Activated T-helper 17 cell treated with anti-CD3 and anti-CD28 coated beads, Interleukin-2, amount 50 U/mL, for 72 hours (primary cell): Measurements from ENCODE around the gene RDX. TPM values are rescaled to one million over a fixed set of nuclear protein-coding genes. Genes with fewer than 3 reads are reported as not detected.
A peak's percentile ranks its signal among the peaks of the same experiment; 100 is the strongest.
"Not testable (repeated sequence)": the region's sequence is repeated elsewhere in the genome, so short reads cannot be mapped to it uniquely, and the experiment has no call there.

Source experiments
- ATAC-seq: fragments of 150-1000 bp; cut with Tn5 transposase; replicated peaks from 2 replicates; pipeline ENCODE4 v1.10.0; 2021; ENCODE audit warnings: mild to moderate bottlenecking, moderate library complexity
- H3K27ac Mint-ChIP-seq: one replicate; pipeline ENCODE4 v1.8.0; 2022; ENCODE audit warnings: mixed read lengths
- H3K27me3 Mint-ChIP-seq: one replicate; pipeline ENCODE4 v1.8.0; 2022; ENCODE audit warnings: mixed read lengths
- H3K36me3 Mint-ChIP-seq: one replicate; pipeline ENCODE4 v1.8.0; 2022; ENCODE audit warnings: low read depth, mild to moderate bottlenecking, mixed read lengths
- H3K4me1 Mint-ChIP-seq: one replicate; pipeline ENCODE4 v1.8.0; 2022; ENCODE audit warnings: mixed read lengths
- H3K4me3 Mint-ChIP-seq: one replicate; pipeline ENCODE4 v1.8.0; 2022; ENCODE audit warnings: mild to moderate bottlenecking, mixed read lengths
- H3K9me3 Mint-ChIP-seq: one replicate; pipeline ENCODE4 v1.8.0; 2022; ENCODE audit warnings: mixed read lengths
- total RNA-seq, 2 donors: library from RNA; stranded (reverse); gene quantifications; one replicate each; pipeline ENCODE4 v1.2.3, GENCODE V29; 2022

The RDX gene
- total RNA-seq, 2 donors from 2014 or later = 83.2 to 95.6 TPM

DNA sequence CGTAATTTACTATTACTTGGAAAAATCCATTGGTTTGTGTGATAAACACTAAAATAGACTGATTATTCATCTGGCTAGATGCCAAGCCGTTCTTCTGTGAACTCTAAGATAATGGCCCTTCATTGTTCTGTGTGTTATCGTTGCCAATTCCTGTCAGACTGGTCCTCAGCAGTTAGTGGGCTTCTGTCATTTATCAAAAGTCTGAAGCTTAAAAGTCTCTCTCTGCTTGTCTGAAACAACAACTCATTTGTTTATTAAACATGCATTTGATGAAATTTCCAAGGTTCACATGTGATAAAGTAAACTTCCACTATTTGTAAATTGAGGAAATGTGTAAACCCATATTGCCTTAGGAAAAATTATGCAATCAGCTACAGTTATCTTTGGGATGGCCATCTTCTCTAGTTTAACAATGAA, 21.1 kb upstream of the RDX start:
- Mint-ChIP-seq H3K27ac (no peak overlapping the region), H3K4me1 (no peaks in the 10 kb centered on the region), H3K36me3 (no peaks in the 10 kb centered on the region), H3K27me3 (no peaks in the 10 kb centered on the region), H3K4me3 (no peak overlapping the region), H3K9me3 (no peaks in the 10 kb centered on the region)
- no peak for ATAC-seq

DNA sequence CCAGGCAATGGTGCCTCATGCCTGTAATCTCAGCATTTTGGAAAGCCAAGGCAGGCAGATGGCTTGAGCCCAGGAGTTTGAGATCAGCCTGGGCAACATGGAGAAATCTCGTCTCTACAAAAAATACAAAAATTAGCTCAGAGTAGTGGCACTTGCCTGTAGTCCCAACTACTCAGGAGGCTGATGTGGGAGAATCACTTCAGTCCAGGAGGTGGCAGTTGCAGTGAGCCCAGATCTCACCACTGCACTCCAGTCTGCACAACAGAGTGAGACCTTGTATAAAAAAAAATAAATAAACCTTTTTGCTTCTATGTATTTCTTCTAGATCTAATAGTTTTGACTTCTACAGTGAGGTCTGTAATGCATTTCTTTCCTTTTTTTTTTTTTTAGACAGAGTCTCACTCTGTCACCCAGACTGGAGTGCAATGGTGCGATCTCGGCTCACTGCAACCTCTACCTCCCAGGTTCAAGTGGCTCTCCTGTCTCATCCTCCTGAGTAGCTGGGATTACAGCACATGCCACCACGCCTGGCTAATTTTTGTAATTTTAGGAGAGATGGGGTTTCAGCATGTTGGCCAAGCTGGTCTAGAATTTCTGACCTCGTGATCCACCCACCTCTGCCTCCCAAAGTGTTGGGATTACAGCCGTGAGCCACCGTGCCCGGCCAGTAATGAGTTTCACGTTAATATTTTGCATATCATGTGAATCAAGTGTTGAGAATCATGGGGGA, 18.1 kb upstream of the RDX start:
- ATAC-seq = no peak
- H3K27ac Mint-ChIP-seq = no peak overlapping the region
- no peaks in the 10 kb centered on the region for H3K27me3 Mint-ChIP-seq
- H3K4me3 Mint-ChIP-seq = no peak overlapping the region
- H3K36me3 Mint-ChIP-seq = no peaks in the 10 kb centered on the region
- peaks cover 15% of the 10 kb centered on the region for H3K4me1 Mint-ChIP-seq
- no peaks in the 10 kb centered on the region for H3K9me3 Mint-ChIP-seq

DNA sequence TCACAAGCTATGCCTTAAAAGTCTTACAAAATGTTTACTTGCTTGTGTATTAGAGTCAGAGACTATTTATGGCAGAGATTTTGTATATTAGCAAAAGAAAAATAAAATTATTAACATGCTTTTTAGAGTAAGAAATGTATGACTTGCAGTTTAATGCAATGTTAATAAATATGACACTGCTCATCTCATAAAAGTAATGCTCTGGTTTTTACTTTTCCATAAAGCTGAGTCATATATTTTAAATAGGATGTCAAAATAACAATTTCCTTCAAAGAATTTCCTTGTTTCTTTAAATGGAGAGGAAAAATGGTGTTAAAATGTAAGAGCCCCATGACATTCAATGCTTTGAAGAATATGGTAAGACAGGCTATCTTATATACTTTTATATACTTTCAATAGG, 16.3 kb upstream of the RDX start:
- Mint-ChIP-seq H3K4me3 (peak overlapping the region; percentile 58), H3K27ac (peak overlapping the region; percentile 92), H3K36me3 (no peaks in the 10 kb centered on the region), H3K4me1 (peaks cover 15% of the 10 kb centered on the region), H3K9me3 (no peaks in the 10 kb centered on the region), H3K27me3 (no peaks in the 10 kb centered on the region)
- ATAC-seq = no peak

DNA sequence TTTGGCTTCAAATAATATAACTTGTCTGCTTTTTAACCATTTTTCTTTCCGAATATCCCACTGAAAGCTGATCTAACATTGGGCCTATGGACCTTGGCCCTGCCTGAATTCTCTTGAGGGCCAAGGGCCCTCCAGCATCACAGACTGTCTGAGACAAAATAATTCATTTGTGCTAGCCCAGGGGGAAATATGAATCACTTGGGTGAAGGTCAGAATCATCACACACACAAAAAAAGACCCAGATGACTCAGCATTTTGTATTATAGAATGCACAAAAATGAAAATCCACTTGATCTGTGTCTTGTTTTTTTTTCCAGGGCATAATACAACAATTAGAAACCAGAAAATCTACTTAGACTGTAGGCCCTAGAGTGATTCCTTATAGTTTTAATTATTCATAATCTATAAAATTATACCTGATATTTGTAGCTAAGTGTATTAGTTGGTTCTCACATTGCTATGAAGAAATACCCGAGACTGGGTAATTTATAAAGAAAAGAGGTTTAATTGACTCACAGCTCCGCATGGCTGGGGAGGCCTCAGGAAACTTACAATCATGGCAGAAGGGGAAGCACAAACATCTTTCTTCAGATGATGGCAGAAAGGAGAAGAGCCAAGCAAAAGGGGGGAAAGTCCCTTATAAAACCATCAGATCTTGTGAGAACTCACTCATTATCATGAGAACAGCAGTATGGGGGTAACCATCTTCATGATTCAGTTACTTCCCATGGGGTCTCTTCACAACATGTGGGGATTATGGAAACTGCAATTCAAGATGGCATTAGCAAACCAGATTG, 15.6 kb upstream of the RDX start:
- peak overlapping the region; percentile 58 for H3K4me3 Mint-ChIP-seq
- ATAC-seq = peak; percentile 92
- H3K27ac Mint-ChIP-seq = peak overlapping the region; percentile 92
- no peaks in the 10 kb centered on the region for H3K36me3 Mint-ChIP-seq
- H3K4me1 Mint-ChIP-seq = peaks cover 15% of the 10 kb centered on the region
- H3K27me3 Mint-ChIP-seq = no peaks in the 10 kb centered on the region
- H3K9me3 Mint-ChIP-seq = no peaks in the 10 kb centered on the region

DNA sequence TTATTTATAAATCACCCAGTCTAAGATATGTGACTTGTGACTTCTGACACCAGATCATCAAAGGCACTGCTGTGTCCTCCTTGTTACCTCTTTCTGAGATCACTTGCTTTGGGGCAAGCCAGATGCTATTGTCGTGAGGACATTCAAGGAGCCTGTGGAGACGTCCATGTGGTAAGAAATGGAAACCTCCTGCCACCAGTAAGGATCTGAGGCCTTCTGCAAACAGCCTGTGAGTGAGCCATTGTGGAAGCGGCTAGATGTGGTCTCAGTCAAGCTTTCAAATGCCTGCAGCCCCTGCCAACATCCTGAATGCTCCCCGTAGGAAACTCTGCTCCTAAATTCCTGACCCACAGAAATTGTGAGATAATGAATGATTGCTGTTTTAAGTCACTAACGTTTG, 11.7 kb upstream of the RDX start:
- Mint-ChIP-seq H3K36me3 (no peaks in the 10 kb centered on the region), H3K9me3 (no peaks in the 10 kb centered on the region), H3K27me3 (no peaks in the 10 kb centered on the region), H3K27ac (no peak overlapping the region), H3K4me3 (no peak overlapping the region), H3K4me1 (peaks cover 15% of the 10 kb centered on the region)
- no peak for ATAC-seq

DNA sequence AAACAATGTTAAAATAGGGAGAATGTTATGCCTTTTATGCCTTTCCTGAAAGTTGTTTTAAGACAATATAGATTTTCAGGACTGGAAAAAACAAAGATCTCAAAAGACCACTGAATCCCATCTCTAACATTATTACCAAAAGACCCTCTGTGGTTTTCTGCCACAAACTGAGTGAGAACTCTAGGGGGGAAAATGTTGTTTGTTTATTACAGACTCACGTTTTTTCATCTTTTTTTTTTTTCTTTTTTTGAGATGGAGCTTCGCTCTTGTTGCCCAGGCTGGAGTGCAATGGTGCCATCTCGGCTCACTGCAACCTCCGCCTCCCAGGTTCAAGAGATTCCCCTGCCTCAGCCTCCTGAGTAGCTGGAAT, 9.6 kb upstream of the RDX start:
- ATAC-seq, H3K4me1 Mint-ChIP-seq, H3K27me3 Mint-ChIP-seq, H3K9me3 Mint-ChIP-seq, H3K27ac Mint-ChIP-seq, H3K36me3 Mint-ChIP-seq, H3K4me3 Mint-ChIP-seq: not testable (repeated sequence)

DNA sequence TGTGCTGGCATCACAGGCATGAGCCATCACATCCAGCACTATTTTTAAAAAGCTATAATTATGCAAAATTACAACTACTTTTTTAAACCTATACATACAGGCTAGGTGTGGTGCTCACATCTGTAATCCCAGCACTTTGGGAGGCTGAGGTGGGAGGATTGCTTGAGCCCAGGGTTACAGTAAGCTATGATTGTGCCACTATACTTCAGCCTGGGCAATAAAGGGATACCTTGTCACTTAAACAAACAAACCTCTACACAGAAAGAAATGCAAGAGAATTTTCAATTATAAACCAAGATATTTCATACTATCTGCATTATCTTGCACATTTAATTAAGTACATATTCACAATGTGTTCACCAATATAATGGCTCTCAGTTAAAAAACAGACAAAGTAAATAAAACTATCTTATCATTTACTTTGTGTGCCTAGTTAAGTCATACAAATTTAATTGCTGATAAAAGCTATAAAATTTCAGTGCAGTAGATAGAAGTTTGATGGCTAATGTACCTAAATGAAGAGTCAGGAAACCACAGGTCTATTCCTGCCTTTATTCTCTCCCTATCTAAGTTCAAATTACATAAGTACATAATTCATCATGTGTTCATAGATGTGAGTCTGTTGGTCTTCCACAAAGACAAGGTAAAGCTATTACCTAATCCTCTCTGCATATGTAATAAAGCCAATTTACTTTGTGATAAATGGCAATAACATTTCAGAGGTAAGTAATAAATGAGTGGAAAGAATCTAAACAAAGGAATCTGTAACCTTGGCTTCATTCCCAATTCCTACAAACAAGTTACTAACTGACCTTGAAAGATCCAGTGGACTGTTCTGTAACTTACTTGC, 9.0 kb upstream of the RDX start:
- no peak overlapping the region for H3K4me3 Mint-ChIP-seq
- H3K27ac Mint-ChIP-seq = no peak overlapping the region
- H3K9me3 Mint-ChIP-seq = no peaks in the 10 kb centered on the region
- H3K4me1 Mint-ChIP-seq = no peaks in the 10 kb centered on the region
- no peak for ATAC-seq
- no peaks in the 10 kb centered on the region for H3K27me3 Mint-ChIP-seq
- H3K36me3 Mint-ChIP-seq = no peaks in the 10 kb centered on the region

DNA sequence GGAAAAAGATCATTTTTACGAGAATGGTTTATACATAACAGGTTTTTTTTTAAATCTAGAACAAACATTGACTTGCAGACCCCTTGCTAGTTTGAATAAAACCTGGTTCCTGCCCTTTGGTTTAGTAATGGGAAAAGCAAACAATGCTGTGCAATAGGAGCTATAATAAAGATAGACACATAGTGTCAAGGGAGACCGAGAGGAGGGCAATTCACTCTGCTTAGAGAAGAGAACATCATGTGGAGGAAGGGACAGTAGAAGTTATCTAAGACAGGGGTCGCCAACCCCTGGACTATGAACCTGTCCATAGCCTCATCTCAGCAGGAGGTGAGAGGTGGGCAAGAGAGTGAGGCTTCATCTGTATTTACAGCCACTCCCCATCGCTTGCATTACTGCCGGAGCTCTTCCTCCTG, 7.0 kb upstream of the RDX start:
- no peaks in the 10 kb centered on the region for H3K9me3 Mint-ChIP-seq
- H3K4me3 Mint-ChIP-seq = no peak overlapping the region
- H3K36me3 Mint-ChIP-seq = no peaks in the 10 kb centered on the region
- no peak for ATAC-seq
- no peak overlapping the region for H3K27ac Mint-ChIP-seq
- peaks cover 5% of the 10 kb centered on the region for H3K4me1 Mint-ChIP-seq
- no peaks in the 10 kb centered on the region for H3K27me3 Mint-ChIP-seq

DNA sequence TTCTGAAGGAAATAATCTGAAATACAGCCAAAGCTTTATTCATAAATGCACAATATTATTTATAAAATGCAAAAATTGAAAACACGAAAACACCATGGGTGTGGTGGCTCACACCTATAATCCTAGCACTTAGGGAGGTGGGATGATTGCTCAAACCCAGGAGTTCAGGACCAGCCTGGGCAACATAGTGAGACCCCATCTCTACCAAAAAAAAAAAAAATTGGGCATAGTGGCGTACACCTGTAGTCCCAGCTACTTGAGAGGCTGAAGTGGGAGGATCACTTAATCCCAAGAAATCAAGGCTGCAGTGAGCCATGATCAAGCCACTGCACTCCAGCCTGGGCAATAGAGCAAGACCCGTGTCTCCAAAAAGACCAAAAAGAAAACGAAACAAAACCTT, 5.2 kb upstream of the RDX start:
- Mint-ChIP-seq H3K36me3 (no peaks in the 10 kb centered on the region), H3K4me1 (peaks cover 5% of the 10 kb centered on the region), H3K4me3 (no peak overlapping the region), H3K9me3 (no peaks in the 10 kb centered on the region), H3K27me3 (no peaks in the 10 kb centered on the region), H3K27ac (no peak overlapping the region)
- no peak for ATAC-seq

DNA sequence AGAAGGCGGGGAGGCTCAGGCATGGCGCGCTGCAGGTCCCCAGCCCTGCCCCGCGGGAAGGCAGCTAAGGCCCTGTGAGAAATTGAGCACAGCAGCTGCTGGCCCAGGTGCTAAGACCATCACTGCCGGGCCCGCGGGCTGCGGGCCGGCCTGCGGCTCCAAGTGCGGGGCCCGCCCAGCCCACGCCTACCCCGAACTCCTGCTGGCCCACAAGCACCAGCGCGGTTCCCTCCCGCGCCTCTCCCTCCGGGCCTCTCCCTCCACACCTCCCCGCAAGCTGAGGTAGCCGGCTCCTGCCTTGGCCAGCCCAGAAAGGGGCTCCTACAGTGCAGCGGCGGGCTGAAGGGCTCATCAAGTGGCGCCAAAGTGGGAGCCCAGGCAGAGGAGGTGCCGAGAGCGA, 4.6 kb upstream of the RDX start:
- H3K27ac Mint-ChIP-seq = no peak overlapping the region
- no peaks in the 10 kb centered on the region for H3K9me3 Mint-ChIP-seq
- no peaks in the 10 kb centered on the region for H3K27me3 Mint-ChIP-seq
- peaks cover 5% of the 10 kb centered on the region for H3K4me1 Mint-ChIP-seq
- no peak overlapping the region for H3K4me3 Mint-ChIP-seq
- H3K36me3 Mint-ChIP-seq = no peaks in the 10 kb centered on the region
- ATAC-seq = no peak

DNA sequence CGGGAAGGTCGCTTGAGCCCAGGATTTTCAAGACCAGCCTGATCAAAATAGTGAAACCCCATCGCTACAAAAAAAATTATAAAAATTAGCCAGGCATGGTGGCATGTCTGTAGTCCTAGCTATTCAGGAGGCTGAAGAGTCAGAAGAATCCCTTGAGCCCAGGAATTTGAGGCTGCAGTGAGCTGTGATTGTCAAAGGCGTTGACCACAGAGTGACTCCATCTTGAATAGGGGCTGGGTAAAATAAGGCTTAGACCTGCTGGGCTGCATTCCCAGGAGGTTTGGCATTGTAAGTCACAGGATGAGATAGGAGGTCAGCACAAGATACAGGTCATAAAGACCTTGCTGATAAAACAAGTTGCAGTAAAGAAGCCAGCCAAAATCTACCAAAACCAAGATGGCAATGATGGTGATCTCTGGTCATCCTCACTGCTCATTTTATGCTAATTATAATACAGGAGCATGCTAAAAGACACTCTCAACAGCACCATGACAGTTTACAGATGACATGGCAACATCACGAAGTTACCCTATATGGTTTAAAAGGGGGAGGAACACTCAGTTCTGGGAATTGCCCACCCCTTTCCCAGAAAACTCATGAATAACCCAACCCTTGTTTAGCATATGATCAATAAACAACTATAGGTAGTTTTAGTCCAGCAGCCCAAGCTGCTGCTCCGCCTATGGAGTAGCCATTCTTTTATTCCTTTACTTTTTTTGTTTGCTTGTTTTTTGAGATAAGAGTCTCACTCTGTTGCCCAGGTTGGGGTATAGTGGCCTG, 2.8 kb upstream of the RDX start:
- H3K9me3 Mint-ChIP-seq = no peaks in the 10 kb centered on the region
- H3K27me3 Mint-ChIP-seq = no peaks in the 10 kb centered on the region
- ATAC-seq = no peak
- peak overlapping the region; percentile 54 for H3K4me3 Mint-ChIP-seq
- H3K4me1 Mint-ChIP-seq = peaks cover 8% of the 10 kb centered on the region
- H3K36me3 Mint-ChIP-seq = peaks cover 15% of the 10 kb centered on the region
- H3K27ac Mint-ChIP-seq = no peak overlapping the region

DNA sequence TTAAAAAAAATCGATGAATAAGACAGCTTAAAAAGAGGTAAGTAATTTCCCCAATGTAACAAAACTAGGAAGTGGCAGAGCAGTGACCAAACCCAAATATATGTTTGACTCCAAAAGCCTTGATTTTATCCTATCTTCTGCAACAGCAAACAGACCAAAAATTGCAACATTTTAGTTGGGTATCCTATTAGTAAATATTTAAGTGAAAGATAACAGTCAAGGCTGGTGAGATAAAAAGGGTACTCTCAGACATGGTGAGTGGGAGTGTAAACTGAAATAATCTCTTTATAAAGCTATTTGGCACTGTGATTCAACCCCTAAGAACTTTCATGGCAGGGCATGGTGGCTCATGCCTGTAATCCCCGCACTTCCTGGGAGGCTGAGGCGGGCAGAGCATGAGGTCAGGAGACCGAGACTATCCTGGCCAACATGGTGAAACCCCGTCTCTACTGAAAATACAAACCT, 1.9 kb upstream of the RDX start:
- no peaks in the 10 kb centered on the region for H3K9me3 Mint-ChIP-seq
- peaks cover 9% of the 10 kb centered on the region for H3K4me1 Mint-ChIP-seq
- H3K36me3 Mint-ChIP-seq = peaks cover 24% of the 10 kb centered on the region
- H3K27ac Mint-ChIP-seq = peak overlapping the region; percentile 42
- no peaks in the 10 kb centered on the region for H3K27me3 Mint-ChIP-seq
- peak; percentile 28 for ATAC-seq
- H3K4me3 Mint-ChIP-seq = peak overlapping the region; percentile 54

DNA sequence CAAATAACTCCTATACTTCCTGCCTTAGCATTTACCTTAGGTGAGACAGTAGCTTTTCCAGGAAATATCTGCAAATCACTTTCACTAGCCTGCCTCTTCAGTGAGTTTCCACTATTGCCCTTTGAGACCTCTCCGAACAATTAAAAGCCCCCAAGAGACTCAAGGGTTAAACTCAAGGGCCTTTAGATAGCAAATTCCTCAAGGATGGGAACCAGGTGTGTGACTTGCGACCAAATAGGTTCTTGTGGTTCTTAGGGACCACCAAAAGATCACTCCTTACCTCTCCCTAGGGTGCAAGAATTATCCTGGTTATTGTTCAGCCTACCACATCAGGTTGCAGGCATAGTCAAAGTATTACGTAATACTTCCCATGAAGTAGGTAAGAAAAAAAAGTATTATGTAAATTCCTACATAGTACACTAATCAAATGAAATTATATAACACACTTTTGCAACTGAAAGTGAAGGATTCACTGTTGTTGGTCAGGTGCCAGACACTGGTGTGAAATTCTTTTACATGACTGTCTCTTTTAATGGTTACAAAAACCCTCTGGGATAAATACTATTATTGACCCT, 1.4 kb upstream of the RDX start:
- Mint-ChIP-seq H3K27ac (peak overlapping the region; percentile 42), H3K4me3 (peak overlapping the region; percentile 54), H3K36me3 (peaks cover 28% of the 10 kb centered on the region), H3K27me3 (no peaks in the 10 kb centered on the region), H3K9me3 (no peaks in the 10 kb centered on the region), H3K4me1 (peaks cover 9% of the 10 kb centered on the region)
- peak; percentile 10 for ATAC-seq
